HCT116 (cell line): ENCODE data around the gene RASSF5.

Source experiments
- EGR1 ChIP-seq: IDR thresholded peaks from 2 replicates; pipeline ENCODE4 v1.6.1; 2012; ENCODE audit warnings: low read depth
- EZH2 ChIP-seq: fragments of 200-600 bp; sonication (generic); IDR thresholded peaks from 2 replicates; pipeline ENCODE4 v1.6.1; 2017; ENCODE audit warnings: antibody characterized with exemption, mixed run types
- EZH2phosphoT487 ChIP-seq: fragments of 200-600 bp; IDR thresholded peaks from 2 replicates; pipeline ENCODE4 v1.6.1; 2018; ENCODE audit warnings: antibody characterized with exemption, borderline replicate concordance
- POLR2A ChIP-seq: IDR thresholded peaks from 2 replicates; pipeline ENCODE4 v1.7.0; 2011; ENCODE audit warnings: borderline replicate concordance; ENCODE audit not compliant: insufficient read depth, insufficient read length; ENCODE audit errors: extremely low read depth
- SP1 ChIP-seq: IDR thresholded peaks from 2 replicates; pipeline ENCODE4 v1.6.1; 2012; ENCODE audit warnings: low read depth
- SRF ChIP-seq: IDR thresholded peaks from 2 replicates; pipeline ENCODE4 v1.6.1; 2012; ENCODE audit warnings: low read depth
- TF ChIP-seq, protein P1 (sequence below), 3 experiments: fragments of 200-600 bp in 1 of 3; sonication (generic) in 1 of 3; IDR thresholded peaks in 2 of 3; conservative IDR thresholded peaks in 1 of 3; 2 replicates each; pipeline ENCODE4 v1.5.1; 2012 to 2017; ENCODE audit warnings: low read depth in 2 of 3, low read length in 2 of 3, antibody characterized with exemption in 1 of 3, borderline replicate concordance in 1 of 3, control low read depth in 1 of 3, mild to moderate bottlenecking in 1 of 3, mixed read lengths in 1 of 3, mixed run types in 1 of 3, moderate library complexity in 1 of 3; ENCODE audit not compliant: insufficient read depth in 1 of 3
- TF ChIP-seq, protein P2 (sequence below): IDR thresholded peaks from 2 replicates; pipeline ENCODE4 v1.6.1; 2012; ENCODE audit warnings: low read depth

DNA sequence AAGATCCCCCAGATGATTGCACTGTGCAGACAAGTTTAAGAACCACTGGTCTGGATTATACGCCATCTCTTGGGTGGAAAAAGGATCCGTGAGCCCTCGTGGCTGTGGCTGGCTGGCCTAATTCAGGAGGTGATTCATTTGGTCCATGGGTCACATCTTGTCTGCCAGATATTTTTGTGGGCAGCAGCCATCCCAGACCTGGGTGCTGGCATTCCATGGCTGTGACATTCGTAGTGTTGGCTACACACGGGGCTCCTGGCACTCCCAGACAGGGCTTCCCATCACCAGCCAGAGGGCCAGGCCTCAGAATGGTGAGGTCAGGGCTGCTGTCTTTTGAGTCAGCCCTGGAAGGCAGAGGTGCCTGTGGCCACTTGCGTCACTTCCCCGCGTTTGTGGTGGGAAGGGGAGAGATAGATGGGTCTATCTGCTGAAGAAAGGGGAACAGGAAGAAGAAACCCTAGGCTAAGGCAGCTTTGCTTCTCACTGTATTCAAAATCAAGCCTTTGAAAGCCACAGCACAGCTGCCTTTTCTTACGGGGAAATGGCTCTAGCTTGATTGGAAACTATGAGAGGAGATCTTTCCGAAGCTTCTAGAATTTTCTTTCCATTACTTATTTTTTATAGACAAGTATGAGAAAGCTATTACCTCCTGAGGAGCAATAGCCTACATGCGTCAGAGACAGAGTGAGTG lies 72.6 kb downstream of the RASSF5 start:
- TF ChIP-seq, protein P1, sequence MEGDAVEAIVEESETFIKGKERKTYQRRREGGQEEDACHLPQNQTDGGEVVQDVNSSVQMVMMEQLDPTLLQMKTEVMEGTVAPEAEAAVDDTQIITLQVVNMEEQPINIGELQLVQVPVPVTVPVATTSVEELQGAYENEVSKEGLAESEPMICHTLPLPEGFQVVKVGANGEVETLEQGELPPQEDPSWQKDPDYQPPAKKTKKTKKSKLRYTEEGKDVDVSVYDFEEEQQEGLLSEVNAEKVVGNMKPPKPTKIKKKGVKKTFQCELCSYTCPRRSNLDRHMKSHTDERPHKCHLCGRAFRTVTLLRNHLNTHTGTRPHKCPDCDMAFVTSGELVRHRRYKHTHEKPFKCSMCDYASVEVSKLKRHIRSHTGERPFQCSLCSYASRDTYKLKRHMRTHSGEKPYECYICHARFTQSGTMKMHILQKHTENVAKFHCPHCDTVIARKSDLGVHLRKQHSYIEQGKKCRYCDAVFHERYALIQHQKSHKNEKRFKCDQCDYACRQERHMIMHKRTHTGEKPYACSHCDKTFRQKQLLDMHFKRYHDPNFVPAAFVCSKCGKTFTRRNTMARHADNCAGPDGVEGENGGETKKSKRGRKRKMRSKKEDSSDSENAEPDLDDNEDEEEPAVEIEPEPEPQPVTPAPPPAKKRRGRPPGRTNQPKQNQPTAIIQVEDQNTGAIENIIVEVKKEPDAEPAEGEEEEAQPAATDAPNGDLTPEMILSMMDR (IDR thresholded peaks at IDR 0.05 in 2 of 3, conservative IDR thresholded peaks at IDR 0.05 in 1 of 3; ENCODE audit: borderline replicate concordance in 1 of 3, insufficient read depth in 1 of 3, low read depth in 2 of 3, low read length in 2 of 3), result no peak
- TF ChIP-seq EGR1 (no peak), SP1 (no peak), POLR2A (no peak), EZH2 (no peak), EZH2phosphoT487 (no peak), SRF (no peak)
- TF ChIP-seq, protein P2, sequence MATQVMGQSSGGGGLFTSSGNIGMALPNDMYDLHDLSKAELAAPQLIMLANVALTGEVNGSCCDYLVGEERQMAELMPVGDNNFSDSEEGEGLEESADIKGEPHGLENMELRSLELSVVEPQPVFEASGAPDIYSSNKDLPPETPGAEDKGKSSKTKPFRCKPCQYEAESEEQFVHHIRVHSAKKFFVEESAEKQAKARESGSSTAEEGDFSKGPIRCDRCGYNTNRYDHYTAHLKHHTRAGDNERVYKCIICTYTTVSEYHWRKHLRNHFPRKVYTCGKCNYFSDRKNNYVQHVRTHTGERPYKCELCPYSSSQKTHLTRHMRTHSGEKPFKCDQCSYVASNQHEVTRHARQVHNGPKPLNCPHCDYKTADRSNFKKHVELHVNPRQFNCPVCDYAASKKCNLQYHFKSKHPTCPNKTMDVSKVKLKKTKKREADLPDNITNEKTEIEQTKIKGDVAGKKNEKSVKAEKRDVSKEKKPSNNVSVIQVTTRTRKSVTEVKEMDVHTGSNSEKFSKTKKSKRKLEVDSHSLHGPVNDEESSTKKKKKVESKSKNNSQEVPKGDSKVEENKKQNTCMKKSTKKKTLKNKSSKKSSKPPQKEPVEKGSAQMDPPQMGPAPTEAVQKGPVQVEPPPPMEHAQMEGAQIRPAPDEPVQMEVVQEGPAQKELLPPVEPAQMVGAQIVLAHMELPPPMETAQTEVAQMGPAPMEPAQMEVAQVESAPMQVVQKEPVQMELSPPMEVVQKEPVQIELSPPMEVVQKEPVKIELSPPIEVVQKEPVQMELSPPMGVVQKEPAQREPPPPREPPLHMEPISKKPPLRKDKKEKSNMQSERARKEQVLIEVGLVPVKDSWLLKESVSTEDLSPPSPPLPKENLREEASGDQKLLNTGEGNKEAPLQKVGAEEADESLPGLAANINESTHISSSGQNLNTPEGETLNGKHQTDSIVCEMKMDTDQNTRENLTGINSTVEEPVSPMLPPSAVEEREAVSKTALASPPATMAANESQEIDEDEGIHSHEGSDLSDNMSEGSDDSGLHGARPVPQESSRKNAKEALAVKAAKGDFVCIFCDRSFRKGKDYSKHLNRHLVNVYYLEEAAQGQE, result no peak
